ENCODE results near the gene PRKAR1A.
"Not testable (repeated sequence)": the region's sequence is repeated elsewhere in the genome, so short reads cannot be mapped to it uniquely, and the experiment has no call there.

Gene PRKAR1A

GRCh38 chr17:68511671-68512246, 471 bp upstream of the PRKAR1A start:
- no peak for DNase-seq

GRCh38 chr17:68512960-68513474, 787 bp downstream of the PRKAR1A start:
- DNase-seq: no peak

GRCh38 chr17:68513932-68514331, 1.7 kb downstream of the PRKAR1A start:
- no peak for DNase-seq

GRCh38 chr17:68514831-68515635, 2.8 kb downstream of the PRKAR1A start:
- DNase-seq: no peak

DNA sequence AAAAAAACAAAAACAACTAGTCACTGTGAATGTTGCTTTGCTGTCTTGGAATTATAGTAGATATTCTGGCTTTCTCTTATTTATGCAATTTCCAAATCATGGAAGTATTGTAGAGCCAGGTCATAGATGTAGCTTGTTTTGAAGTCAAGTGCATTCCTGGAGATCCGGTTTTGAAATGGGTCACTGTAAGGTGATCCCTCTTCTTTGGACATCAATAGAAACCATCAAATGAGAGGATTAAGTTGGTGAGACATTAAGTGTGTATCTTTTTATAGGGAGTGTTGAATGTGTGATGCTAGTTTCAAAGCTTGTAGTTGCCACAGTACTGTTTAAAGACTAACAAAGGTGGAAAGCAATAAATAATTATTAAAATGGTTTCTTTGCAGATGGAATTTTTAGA, 4.5 kb downstream of the PRKAR1A start:
- no peak for DNase-seq

- DNase-seq: not testable (repeated sequence)
Observed at GRCh38 chr17:68517605-68518004, 5.4 kb downstream of the PRKAR1A start.

GRCh38 chr17:68518063-68518815, 6.0 kb downstream of the PRKAR1A start:
- no peak for DNase-seq

DNA sequence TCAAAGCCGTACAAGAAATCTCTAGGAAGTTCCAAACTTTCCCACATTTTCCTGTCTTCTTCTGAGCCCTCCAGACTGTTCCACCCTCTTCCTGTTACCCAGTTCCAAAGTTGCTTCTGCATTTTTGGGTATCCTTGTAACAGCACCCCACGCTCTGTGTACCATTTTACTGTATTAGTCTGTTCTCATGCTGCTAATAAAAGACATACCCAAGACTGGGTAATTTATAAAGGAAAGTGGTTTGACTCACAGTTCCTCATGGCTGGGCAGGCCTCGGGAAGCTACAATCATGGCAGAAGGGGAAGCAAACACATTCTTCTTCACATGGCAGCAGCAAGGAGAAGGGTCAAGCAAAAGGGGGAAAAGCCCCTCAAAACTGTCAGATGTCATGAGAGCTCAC, 6.8 kb downstream of the PRKAR1A start:
- not testable (repeated sequence) for DNase-seq

GRCh38 chr17:68519911-68520310, 7.7 kb downstream of the PRKAR1A start:
- DNase-seq: no peak

- DNase-seq: no peak
Observed at GRCh38 chr17:68522266-68522665, 10.0 kb downstream of the PRKAR1A start.

DNA sequence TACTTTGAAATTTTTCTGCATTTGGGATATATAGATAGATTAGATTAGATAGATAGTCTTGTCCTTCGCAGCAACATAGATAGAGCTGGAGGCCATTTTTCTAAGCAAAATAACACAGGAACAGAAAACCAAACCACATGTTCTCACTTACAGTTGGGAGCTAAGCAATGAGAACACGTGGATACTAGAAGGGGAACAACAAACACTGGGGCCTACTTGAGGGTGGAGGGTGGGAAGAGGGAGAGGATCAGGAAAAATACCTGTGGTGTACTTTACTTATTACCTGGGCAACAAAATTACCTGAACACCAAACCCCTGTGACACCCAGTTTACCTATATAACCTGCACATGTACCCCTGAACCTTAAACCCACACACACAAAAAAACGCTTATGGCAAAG, 14.3 kb downstream of the PRKAR1A start:
- no peak for DNase-seq

DNA sequence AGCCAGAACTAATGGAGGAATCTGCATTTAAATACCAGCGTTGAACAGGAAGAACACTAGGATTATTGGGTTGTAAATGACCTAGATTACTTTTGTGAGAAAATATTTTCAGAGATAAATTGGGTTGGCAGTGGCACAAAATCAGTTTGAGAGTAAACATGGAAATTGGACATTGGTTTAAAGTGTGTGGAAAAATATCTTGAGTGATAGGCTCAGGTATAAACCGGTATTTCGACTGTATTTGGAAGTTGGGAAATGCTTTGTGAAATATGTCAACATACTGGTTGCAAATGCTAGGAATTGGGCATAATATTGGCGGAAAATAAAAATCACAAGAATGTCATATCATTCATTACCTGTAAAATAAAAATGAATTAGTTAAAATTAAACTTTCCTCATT, 15.1 kb downstream of the PRKAR1A start:
- DNase-seq: no peak

DNA sequence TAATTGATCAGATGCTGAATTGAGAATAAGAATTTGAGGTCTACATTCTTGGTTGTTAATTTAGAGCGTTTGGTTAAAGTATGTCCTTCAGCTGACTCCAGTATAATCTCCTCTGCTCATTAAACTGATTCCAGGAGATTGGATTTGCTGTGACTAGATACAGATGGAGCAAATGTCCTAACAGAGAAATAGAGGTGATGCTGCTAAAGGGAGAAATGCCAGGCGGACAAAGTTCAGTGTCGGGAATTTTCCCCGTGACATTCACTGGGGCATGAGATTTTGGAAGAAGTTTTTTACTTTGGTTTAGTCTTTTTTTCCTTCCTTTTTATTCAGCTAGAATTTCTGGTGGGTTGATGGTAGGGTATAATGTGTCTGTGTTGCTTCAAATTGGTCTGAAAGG, 19.0 kb downstream of the PRKAR1A start:
- DNase-seq: no peak

DNA sequence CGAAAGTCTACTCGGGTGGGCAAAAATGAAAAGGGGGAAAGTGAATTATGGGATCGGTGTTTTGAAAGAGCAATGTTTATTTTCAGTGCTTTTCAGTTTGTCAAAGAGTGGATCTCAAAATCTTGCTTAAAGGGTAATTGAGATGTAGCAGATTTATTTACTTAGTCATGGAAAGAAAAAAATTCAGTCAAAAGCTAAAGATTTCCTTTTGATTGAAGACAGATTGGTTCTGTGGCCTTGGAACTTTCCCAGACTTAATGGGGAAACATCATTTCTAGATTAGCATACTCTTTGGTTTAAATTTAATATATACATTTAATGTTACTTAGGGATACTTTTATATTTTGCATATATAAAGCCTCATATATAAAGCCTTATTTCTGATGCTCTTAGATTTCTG, 20.6 kb downstream of the PRKAR1A start:
- no peak for DNase-seq

- DNase-seq: no peak
Observed at GRCh38 chr17:68533887-68534694, 21.9 kb downstream of the PRKAR1A start.

GRCh38 chr17:68534695-68535088, 22.5 kb downstream of the PRKAR1A start:
- DNase-seq: no peak

DNA sequence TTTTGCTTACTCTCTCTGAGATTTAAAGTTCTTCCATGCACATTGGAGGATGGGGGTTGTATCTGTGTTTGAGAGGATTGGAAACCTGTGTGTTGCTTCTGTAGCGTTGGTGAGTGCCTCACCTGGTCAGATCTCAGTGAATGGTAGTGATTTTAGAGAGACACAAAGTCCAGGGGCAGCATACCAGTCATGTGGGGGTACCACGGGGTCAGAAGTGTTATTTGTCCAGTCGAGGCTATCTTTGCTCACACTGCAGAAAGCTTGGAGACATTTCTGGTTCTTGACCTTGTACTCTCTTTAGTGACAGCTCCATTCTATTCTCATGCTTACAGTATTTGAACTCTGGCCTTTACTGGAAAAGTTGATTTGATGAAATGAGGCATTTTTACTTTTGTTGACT, 23.7 kb downstream of the PRKAR1A start:
- no peak for DNase-seq

DNA sequence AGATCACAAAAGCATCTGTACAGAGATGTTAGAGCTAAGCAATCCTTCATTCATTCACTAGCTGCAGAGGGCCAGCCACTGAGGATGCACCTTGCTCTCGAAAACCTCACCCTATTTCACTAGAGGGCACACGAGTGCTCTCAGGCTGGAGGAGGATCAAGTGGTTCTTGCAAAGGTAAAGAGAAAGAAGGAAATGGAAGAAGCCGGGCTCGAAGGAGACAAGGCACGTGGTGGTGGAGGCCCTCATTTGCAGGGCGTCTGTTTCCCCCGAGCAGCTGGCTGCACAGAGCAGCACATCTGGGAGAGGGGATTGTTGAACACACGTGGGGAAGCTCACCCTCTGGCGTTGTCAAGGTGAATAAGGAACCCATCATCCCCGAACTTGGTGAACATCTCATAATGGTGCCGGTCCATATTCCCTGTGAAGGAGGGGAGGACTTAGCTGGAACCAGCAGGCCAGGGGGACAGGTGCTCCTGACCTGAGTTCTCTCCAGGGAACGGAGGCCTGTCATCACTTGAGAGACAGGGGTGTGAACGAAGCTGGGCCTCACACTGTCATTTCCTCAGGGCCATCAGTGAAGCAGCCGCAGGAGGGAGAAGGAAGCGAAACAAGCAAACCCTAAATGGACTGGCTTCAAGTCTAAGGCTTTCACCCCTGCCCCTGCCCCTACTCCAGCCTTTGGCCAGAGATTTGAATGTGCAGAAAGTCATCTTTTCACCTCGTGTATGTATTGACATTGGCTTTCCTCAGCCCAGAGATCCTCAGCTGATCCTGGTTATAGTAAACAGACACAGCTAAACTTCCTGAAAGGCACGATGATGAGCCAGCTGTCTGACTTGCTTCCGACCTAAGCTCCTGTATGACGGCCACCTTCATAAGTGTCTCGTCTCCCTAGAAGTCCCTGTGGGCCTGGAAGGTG, 27.6 kb downstream of the PRKAR1A start:
- DNase-seq: no peak

DNA sequence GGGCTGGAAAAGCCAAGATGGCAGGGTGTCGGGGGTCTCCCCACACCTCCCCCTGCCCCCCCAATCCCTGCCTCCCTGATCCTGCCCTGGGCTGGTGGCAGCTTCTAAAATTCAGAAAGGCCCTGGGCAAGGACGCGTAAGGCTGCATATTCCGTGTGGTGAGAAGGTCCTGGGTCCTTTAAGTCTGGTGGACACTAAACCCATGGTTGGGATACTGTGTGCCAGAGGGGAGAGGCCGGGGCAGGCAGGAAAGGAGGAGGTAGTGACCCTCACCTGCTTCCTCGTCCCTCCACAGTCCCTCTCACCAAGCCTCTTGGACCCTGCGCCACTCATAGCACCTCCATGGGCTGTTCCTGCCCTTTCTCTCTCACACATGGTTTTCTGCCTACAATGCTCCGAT, 28.8 kb downstream of the PRKAR1A start:
- no peak for DNase-seq

DNA sequence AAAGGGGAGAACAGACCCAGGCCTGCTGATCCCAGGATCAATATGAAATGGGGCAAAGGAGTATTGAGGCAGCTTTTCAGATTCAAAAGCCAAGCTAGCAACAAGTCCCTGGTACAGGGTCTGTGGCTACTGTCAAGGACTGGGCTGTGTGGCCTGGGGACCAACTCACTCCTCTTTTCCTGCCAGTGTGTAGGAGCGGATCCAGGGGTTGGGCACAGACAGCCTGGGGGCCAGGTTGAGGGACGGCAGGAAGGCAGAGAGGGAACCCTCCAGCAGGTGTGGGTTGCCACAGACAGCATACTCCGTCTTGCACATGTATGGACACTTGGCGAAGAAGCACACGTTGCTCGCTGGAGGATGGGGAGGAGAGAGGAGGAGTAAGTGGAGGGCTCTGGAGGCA, 29.6 kb downstream of the PRKAR1A start:
- no peak for DNase-seq

DNA sequence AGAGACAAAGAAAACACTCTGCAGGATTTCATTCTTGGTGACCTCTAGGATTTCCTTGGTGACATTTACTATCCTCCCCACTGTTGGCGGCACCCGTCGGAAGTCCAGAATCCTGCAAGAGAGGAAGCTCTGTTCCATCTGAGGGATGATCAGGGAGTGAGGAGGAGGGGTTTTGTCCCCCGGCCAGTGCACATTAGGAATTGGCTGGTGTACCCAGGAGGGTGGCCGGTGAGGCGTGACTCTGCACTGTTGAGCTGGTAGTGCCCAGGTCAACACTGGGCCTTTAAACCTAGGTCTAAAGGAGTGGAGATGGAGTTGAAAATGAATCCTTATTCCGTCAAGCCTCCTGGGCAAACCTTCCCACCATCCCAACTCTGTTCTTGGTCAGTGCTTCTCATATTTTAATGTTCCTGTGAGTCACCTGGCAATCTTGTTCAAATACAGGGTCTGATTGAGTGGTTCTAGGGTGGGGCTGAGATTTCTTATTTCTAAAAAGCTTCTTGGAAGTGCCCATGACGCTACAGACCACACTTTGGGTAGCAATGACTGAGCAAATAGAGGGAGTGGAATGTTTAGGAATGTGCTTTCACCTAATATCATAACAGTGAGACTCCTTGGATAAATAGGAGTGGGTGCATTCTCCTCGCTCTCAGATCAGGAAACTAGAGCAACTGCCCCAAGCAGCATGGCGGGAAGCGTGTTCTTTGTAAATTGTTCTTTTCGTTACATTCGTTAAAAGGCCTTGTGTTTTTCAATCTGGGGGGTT, 30.7 kb downstream of the PRKAR1A start:
- no peak for DNase-seq
